Thoracic aorta (tissue), 2 donors: ENCODE measurements around the gene THADA. TPM values are rescaled to one million over a fixed set of nuclear protein-coding genes. Genes with fewer than 3 reads are reported as not detected.
A peak's percentile ranks its signal among the peaks of the same experiment; 100 is the strongest.
"Not testable (repeated sequence)": the region's sequence is repeated elsewhere in the genome, so short reads cannot be mapped to it uniquely, and the experiment has no call there.

Source experiments
- ATAC-seq: fragments of 150-250 bp; one replicate; pipeline ENCODE4 v1.8.0; 2017; ENCODE audit warnings: low read depth; ENCODE audit not compliant: insufficient number of reproducible peaks, low FRiP score
- DNase-seq: peaks from one replicate; pipeline ENCODE4 v3.0.0-alpha.2; 2020; ENCODE audit warnings: low spot score
- H3K27ac ChIP-seq, 2 donors: fragments of 200-600 bp; sonication (generic); 1 replicate in 1 of 2; 2 replicates in 1 of 2; pipeline ENCODE4 v1.5.1; 2016; ENCODE audit warnings: mild to moderate bottlenecking in 2 of 2, moderate library complexity in 2 of 2
- H3K27me3 ChIP-seq: fragments of 200-600 bp; sonication (generic); replicated peaks from 2 replicates; pipeline ENCODE4 v1.6.0; 2016; ENCODE audit warnings: mild to moderate bottlenecking; ENCODE audit not compliant: insufficient read depth
- H3K36me3 ChIP-seq: fragments of 200-600 bp; sonication (generic); one replicate; pipeline ENCODE4 v1.5.1; 2016
- H3K4me1 ChIP-seq, 2 donors: fragments of 200-600 bp; sonication (generic); 1 replicate in 1 of 2; 2 replicates in 1 of 2; pipeline versions ENCODE4 v1.5.1 to v1.6.0; 2016; ENCODE audit warnings: low read depth in 2 of 2, mild to moderate bottlenecking in 1 of 2; ENCODE audit not compliant: control insufficient read depth in 1 of 2
- H3K4me3 ChIP-seq: fragments of 200-600 bp; sonication (generic); 2 replicates; pipeline ENCODE4 v1.5.1; 2016; ENCODE audit warnings: mild to moderate bottlenecking
- H3K9me3 ChIP-seq: fragments of 200-600 bp; sonication (generic); 2 replicates; pipeline ENCODE4 v1.5.1; 2016
- total RNA-seq, 2 donors: library from RNA; depleted of rRNA; stranded (reverse); fragments of >200 nt; gene quantifications; one replicate each; pipeline versions ENCODE4 v1.1.0 to v1.2.3, GENCODE V29; 2016
- TF ChIP-seq, protein P1 (sequence below): fragments of 200-600 bp; sonication (generic); IDR thresholded peaks from one replicate; pipeline ENCODE4 v1.5.1; 2019; ENCODE audit warnings: antibody characterized with exemption

The THADA gene
- total RNA-seq, 2 donors from 2014 or later, result 33.3 to 46.6 TPM

GRCh38 chr2:43399098-43399497, 196.7 kb downstream of the THADA start:
- Histone ChIP-seq H3K9me3 (no peaks in the 10 kb centered on the region), H3K4me1 (peaks cover 15 to 49% of the 10 kb centered on the region in 2 donors), H3K27me3 (no peaks in the 10 kb centered on the region), H3K4me3 (no peak overlapping the region), H3K27ac (peak overlapping the region; percentile 56 to 67), H3K36me3 (no peaks in the 10 kb centered on the region)
- TF ChIP-seq, protein P1, sequence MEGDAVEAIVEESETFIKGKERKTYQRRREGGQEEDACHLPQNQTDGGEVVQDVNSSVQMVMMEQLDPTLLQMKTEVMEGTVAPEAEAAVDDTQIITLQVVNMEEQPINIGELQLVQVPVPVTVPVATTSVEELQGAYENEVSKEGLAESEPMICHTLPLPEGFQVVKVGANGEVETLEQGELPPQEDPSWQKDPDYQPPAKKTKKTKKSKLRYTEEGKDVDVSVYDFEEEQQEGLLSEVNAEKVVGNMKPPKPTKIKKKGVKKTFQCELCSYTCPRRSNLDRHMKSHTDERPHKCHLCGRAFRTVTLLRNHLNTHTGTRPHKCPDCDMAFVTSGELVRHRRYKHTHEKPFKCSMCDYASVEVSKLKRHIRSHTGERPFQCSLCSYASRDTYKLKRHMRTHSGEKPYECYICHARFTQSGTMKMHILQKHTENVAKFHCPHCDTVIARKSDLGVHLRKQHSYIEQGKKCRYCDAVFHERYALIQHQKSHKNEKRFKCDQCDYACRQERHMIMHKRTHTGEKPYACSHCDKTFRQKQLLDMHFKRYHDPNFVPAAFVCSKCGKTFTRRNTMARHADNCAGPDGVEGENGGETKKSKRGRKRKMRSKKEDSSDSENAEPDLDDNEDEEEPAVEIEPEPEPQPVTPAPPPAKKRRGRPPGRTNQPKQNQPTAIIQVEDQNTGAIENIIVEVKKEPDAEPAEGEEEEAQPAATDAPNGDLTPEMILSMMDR, result no peak
- no peak for ATAC-seq
- DNase-seq, result no peak

DNA sequence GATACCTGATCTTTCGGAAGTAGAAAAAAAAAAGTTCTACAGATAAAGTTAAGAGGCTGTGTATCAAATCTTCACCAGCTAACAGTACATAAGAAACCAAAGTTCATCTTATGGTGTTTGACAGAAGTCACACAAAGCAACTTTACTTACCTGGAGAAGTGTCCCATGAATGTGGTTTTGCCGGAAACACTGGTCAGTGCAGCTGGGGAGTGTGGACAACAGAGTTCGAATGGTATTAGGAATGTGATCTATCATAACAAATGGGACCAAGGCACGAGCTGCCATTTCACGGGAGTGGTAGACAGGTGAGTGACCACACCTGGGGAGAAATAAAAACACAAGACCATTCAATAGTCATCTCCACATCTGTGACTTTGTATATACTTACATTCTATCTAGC, 198.0 kb downstream of the THADA start:
- H3K4me1 ChIP-seq, result peaks cover 17 to 52% of the 10 kb centered on the region in 2 donors
- no peak for ATAC-seq
- H3K9me3 ChIP-seq, result no peaks in the 10 kb centered on the region
- peak overlapping the region; percentile 56 to 67 for H3K27ac ChIP-seq
- DNase-seq, result no peak
- no peaks in the 10 kb centered on the region for H3K36me3 ChIP-seq
- no peaks in the 10 kb centered on the region for H3K27me3 ChIP-seq
- no peak overlapping the region for H3K4me3 ChIP-seq
- TF ChIP-seq, protein P1, result no peak

DNA sequence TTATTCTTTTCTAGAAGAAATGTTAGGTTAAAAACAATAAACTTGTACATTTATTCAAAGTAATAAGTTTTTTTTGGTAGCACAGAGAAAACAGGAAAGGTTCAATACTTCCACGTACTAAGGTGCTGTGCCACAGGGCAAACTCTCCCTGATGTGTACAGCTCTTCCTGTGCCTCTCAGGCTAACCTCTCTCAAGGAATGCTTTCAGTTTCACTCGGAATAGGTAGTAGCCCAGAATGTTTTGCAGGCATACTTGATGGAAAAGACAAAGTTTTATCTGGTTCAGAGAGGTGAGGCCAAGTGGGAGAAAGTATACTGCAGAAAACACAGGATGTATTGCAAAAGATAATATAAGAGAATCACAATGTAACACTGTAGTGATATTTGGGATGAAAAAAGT, 198.4 kb downstream of the THADA start:
- no peaks in the 10 kb centered on the region for H3K9me3 ChIP-seq
- H3K4me1 ChIP-seq, result peaks cover 21 to 56% of the 10 kb centered on the region in 2 donors
- DNase-seq, result no peak
- no peak for ATAC-seq
- H3K36me3 ChIP-seq, result no peaks in the 10 kb centered on the region
- no peaks in the 10 kb centered on the region for H3K27me3 ChIP-seq
- TF ChIP-seq, protein P1, result no peak
- peak overlapping the region; percentile 10 to 30 for H3K27ac ChIP-seq
- H3K4me3 ChIP-seq, result no peak overlapping the region

DNA sequence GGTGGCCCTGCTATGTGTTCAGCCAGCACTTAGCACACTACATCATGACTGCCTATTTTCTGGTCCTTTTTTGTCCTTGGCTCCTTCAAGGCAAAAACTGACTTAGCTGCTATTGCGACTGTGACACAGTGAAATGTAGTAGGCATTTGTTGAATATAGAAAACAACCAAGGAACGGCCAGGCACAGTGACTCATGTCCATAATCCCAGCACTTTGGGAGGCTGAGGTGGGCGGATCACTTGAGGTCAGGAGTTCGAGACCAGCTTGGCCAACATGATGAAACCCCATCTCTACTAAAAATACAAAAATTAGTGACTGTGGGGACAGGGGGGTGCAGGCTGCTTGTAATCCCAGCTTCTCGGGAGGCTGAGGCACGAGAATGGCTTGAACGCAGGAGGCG, 199.5 kb downstream of the THADA start:
- not testable (repeated sequence) for DNase-seq, ATAC-seq, H3K27me3 ChIP-seq, H3K36me3 ChIP-seq, H3K9me3 ChIP-seq, H3K4me3 ChIP-seq
- H3K4me1 ChIP-seq, result peaks cover 28 to 61% of the 10 kb centered on the region in 2 donors
- H3K27ac ChIP-seq, result peak overlapping the region; percentile 36 to 40

- Histone ChIP-seq H3K27me3 (no peaks in the 10 kb centered on the region), H3K27ac (no peak overlapping the region), H3K4me1 (peaks cover 16 to 57% of the 10 kb centered on the region in 2 donors), H3K4me3 (no peak overlapping the region), H3K36me3 (no peaks in the 10 kb centered on the region), H3K9me3 (no peaks in the 10 kb centered on the region)
- TF ChIP-seq, protein P1, result no peak
- ATAC-seq (no peak), DNase-seq (no peak)
Measured at GRCh38 chr2:43393918-43394317, 201.9 kb downstream of the THADA start.

GRCh38 chr2:43391878-43392215, 204.0 kb downstream of the THADA start:
- Histone ChIP-seq H3K9me3 (no peaks in the 10 kb centered on the region), H3K4me1 (peaks cover 32 to 58% of the 10 kb centered on the region in 2 donors), H3K36me3 (no peaks in the 10 kb centered on the region), H3K27me3 (no peaks in the 10 kb centered on the region), H3K27ac (peak overlapping the region; percentile 70 to 79), H3K4me3 (peak overlapping the region; percentile 32)
- TF ChIP-seq, protein P1, result no peak
- no peak for ATAC-seq
- no peak for DNase-seq
